Endothelial cell of umbilical vein (primary cell): ENCODE data around the gene CEACAM21. TPM values are rescaled to one million over a fixed set of nuclear protein-coding genes. Genes with fewer than 3 reads are reported as not detected.
A peak's percentile ranks its signal among the peaks of the same experiment; 100 is the strongest.

Experiments used
- BruUV-seq: library from RNA; stranded (reverse); fragments of 400-500 nt; replicated peaks from 2 replicates; lab custom pipeline; 2021; lab: Mats Ljungman, UMichigan
- CTCF ChIA-PET: fragments of 300-600, 350-600 bp; sonication (Branson Sonifier 250); formaldehyde crosslinking; loops from one replicate; lab custom pipeline; 2021; ENCODE audit warnings: antibody characterized with exemption, inconsistent platforms; lab: Charles Lee
- POLR2A ChIA-PET: fragments of 300-600, 350-600 bp; sonication (Branson Sonifier 250); formaldehyde crosslinking; loops from one replicate; lab custom pipeline; 2021; ENCODE audit warnings: antibody characterized with exemption, inconsistent platforms; lab: Charles Lee
- DNase-seq: peaks from one replicate; pipeline ENCODE4 v3.0.0-alpha.2; 2011; ENCODE audit warnings: low read depth, low spot score
- FAIRE-seq: peaks from 2 replicates; lab custom pipeline; 2011; peaks lifted over from hg19 to GRCh38; lab: Jason Lieb, UNC
- H2AFZ ChIP-seq: 2 replicates; pipeline ENCODE4 v1.6.0; 2012; ENCODE audit warnings: low read depth, low read length, control low read depth, inconsistent platforms
- H3K27ac ChIP-seq: 2 replicates; pipeline ENCODE4 v1.5.1; 2011; ENCODE audit warnings: low read depth, mild to moderate bottlenecking, control low read depth, low read length, moderate library complexity; ENCODE audit not compliant: insufficient read depth
- H3K27me3 ChIP-seq, 2 experiments: 2 replicates each; pipeline versions ENCODE4 v1.6.0 to v1.6.1; 2011; ENCODE audit warnings: low read length in 2 of 2, mixed read lengths in 1 of 2; ENCODE audit not compliant: control insufficient read depth in 2 of 2, insufficient read depth in 2 of 2
- H3K36me3 ChIP-seq, 2 experiments: 2 replicates in 1 of 2; 3 replicates in 1 of 2; pipeline ENCODE4 v1.5.1; 2011; ENCODE audit warnings: low read length in 2 of 2, mild to moderate bottlenecking in 1 of 2, moderate library complexity in 1 of 2; ENCODE audit not compliant: control insufficient read depth in 2 of 2, insufficient read depth in 2 of 2; ENCODE audit errors: extremely low read depth in 1 of 2
- H3K4me1 ChIP-seq: 3 replicates; pipeline ENCODE4 v1.5.1; 2011; ENCODE audit warnings: mild to moderate bottlenecking, low read length; ENCODE audit not compliant: control insufficient read depth, insufficient read depth; ENCODE audit errors: extremely low read depth
- H3K4me2 ChIP-seq: 2 replicates; pipeline ENCODE4 v1.6.1; 2011; ENCODE audit warnings: low read length, control low read depth, mixed read lengths; ENCODE audit not compliant: insufficient read depth
- H3K4me3 ChIP-seq, 3 experiments: fragments of 200-600 bp in 1 of 3; sonication (generic), shearing (Covaris generic) in 1 of 3; replicated peaks in 1 of 3; 2 replicates each; pipeline ENCODE4 v1.5.1; 2011 to 2016; ENCODE audit warnings: control low read depth in 3 of 3, low read length in 3 of 3, mild to moderate bottlenecking in 2 of 3, inconsistent platforms in 1 of 3, low read depth in 1 of 3, moderate library complexity in 1 of 3; ENCODE audit not compliant: insufficient read depth in 1 of 3
- H3K79me2 ChIP-seq: 2 replicates; pipeline ENCODE4 v1.6.0; 2012; ENCODE audit warnings: low read length, inconsistent platforms; ENCODE audit not compliant: control insufficient read depth, insufficient read depth
- H3K9ac ChIP-seq: replicated peaks from 2 replicates; pipeline ENCODE3; 2011; ENCODE audit warnings: low read length, control low read depth; ENCODE audit not compliant: insufficient read depth; ENCODE audit errors: extremely low read depth
- H3K9me1 ChIP-seq: replicated peaks from 3 replicates; pipeline ENCODE4 v1.6.0; 2011; ENCODE audit warnings: mild to moderate bottlenecking, low read length; ENCODE audit not compliant: control insufficient read depth, insufficient read depth; ENCODE audit errors: extremely low read depth
- H3K9me3 ChIP-seq: replicated peaks from 2 replicates; pipeline ENCODE4 v1.5.1; 2012; ENCODE audit warnings: low read length, inconsistent platforms; ENCODE audit not compliant: control insufficient read depth, insufficient read depth
- H4K20me1 ChIP-seq: replicated peaks from 2 replicates; pipeline ENCODE3; 2011; ENCODE audit warnings: mild to moderate bottlenecking, low read length; ENCODE audit not compliant: control insufficient read depth, insufficient read depth; ENCODE audit errors: extremely low read depth
- CTCF ChIP-seq, 2 donors: IDR thresholded peaks; 1 replicate in 1 of 2; 2 replicates in 1 of 2; pipeline ENCODE4 v1.5.1; 2011; ENCODE audit warnings: low read length in 2 of 2, mild to moderate bottlenecking in 2 of 2, moderate library complexity in 2 of 2, control low read depth in 1 of 2, inconsistent platforms in 1 of 2, low read depth in 1 of 2; ENCODE audit not compliant: insufficient read depth in 1 of 2; ENCODE audit errors: extremely low read depth in 1 of 2
- EZH2 ChIP-seq: IDR thresholded peaks from 2 replicates; pipeline ENCODE4 v1.6.1; 2012; ENCODE audit warnings: borderline replicate concordance, low read depth, mild to moderate bottlenecking, moderate library complexity, low read length, inconsistent platforms; ENCODE audit not compliant: severe bottlenecking
- FOS ChIP-seq: IDR thresholded peaks from 2 replicates; pipeline ENCODE4 v1.6.1; 2011; ENCODE audit warnings: mild to moderate bottlenecking, low read length, moderate library complexity, borderline replicate concordance; ENCODE audit not compliant: insufficient read depth
- GATA2 ChIP-seq: IDR thresholded peaks from 2 replicates; pipeline ENCODE4 v1.7.0; 2011; ENCODE audit warnings: low read depth, mild to moderate bottlenecking, moderate library complexity, mixed read lengths, low read length; ENCODE audit not compliant: insufficient read length, insufficient read depth
- JUN ChIP-seq: IDR thresholded peaks from 2 replicates; pipeline ENCODE4 v1.6.1; 2011; ENCODE audit warnings: borderline replicate concordance, low read depth; ENCODE audit not compliant: insufficient read length, insufficient read depth
- MAX ChIP-seq: IDR thresholded peaks from 2 replicates; pipeline ENCODE4 v1.6.1; 2011; ENCODE audit not compliant: insufficient read depth, insufficient read length
- MYC ChIP-seq: IDR thresholded peaks from one replicate; pipeline ENCODE4 v1.6.1; 2011; ENCODE audit warnings: mild to moderate bottlenecking, low read depth, low read length
- POLR2A ChIP-seq: IDR thresholded peaks from 2 replicates; pipeline ENCODE4 v1.6.1; 2012; ENCODE audit warnings: low read depth, mild to moderate bottlenecking, control low read depth, low read length
- POLR2AphosphoS5 ChIP-seq: IDR thresholded peaks from 2 replicates; pipeline ENCODE4 v1.6.1; 2012; ENCODE audit warnings: low read depth, mild to moderate bottlenecking, control low read depth, low read length, moderate library complexity; ENCODE audit not compliant: insufficient read depth
- dilution Hi-C: fragments of 300-500 bp; cut with MboI; formaldehyde crosslinking; loops from one replicate; pipeline ENCODE4 v1.15.0; 2019; ENCODE audit warnings: low sequenced_read_pairs; ENCODE audit not compliant: extremely low pct_ligation_motif_present
- intact Hi-C: fragments of 100-400 bp; cut with micrococcal nuclease; formaldehyde crosslinking; loops from one replicate; pipeline ENCODE4 v1.10.0; 2022
- polyA plus RNA-seq, 4 experiments: library from polyadenylated mRNA; depleted of rRNA in 3 of 4; stranded (reverse) in 3 of 4; unstranded in 1 of 4; fragments of >200 nt; gene quantifications; 2 replicates each; pipeline versions ENCODE4 v1.2.1 to v1.2.3, GENCODE V29; 2011 to 2012; ENCODE audit warnings: missing spikeins in 1 of 4
- total RNA-seq: library from RNA; stranded (reverse); gene quantifications from 2 replicates; pipeline ENCODE4 v1.2.3, GENCODE V29; 2021

The CEACAM21 gene
- total and polyA plus RNA-seq, 2 donors (not counting 3 experiments of a cell fraction or from before 2014, with no cell fraction given): 0.81 to 1.7 TPM

- ChIA-PET POLR2A (no interaction called here), CTCF (interaction anchor here (0.7 to 1.6 kb wide), 6 partner anchors 9 to 139 kb away, joined by 3 to 6 read pairs (median 4); partner anchors contain the start of gene CEACAM21)
- no peaks in the 10 kb centered on the region for H3K9me3 ChIP-seq
- dilution Hi-C loops: no loop called here
- H3K36me3 ChIP-seq: no peaks in the 10 kb centered on the region
- BruUV-seq: no TSS peak
- H3K4me1 ChIP-seq: no peaks in the 10 kb centered on the region
- no peak overlapping the region for H3K27ac ChIP-seq
- peak; percentile 64 for FAIRE-seq
- no peaks in the 10 kb centered on the region for H4K20me1 ChIP-seq
- H3K79me2 ChIP-seq: no peaks in the 10 kb centered on the region
- H3K4me2 ChIP-seq: no peak overlapping the region
- no peak overlapping the region for H3K4me3 ChIP-seq
- intact Hi-C loops: no loop called here
- no peak for TF ChIP-seq POLR2AphosphoS5
- no peak for TF ChIP-seq EZH2
- TF ChIP-seq MAX: no peak
- TF ChIP-seq FOS: no peak
- TF ChIP-seq POLR2A: no peak
- no peak for TF ChIP-seq JUN
- no peak for TF ChIP-seq CTCF (IDR thresholded peaks at IDR 0.05; ENCODE audit: extremely low read depth in 1 of 2, insufficient read depth in 1 of 2, low read depth in 1 of 2, low read length in 2 of 2)
- no peak for TF ChIP-seq GATA2
- no peak for TF ChIP-seq MYC
- no peaks in the 10 kb centered on the region for H3K9me1 ChIP-seq
- DNase-seq: peak; percentile 36
- no peak overlapping the region for H2AFZ ChIP-seq
- peaks cover 0 to 3% of the 10 kb centered on the region in 2 experiments for H3K27me3 ChIP-seq
- no peak overlapping the region for H3K9ac ChIP-seq
Measured at GRCh38 chr19:41588497-41589209, 12.7 kb downstream of the CEACAM21 start.
